ENCODE measurements around the gene GNAI3. TPM values are rescaled to one million over a fixed set of nuclear protein-coding genes. Genes with fewer than 3 reads are reported as not detected.

Gene GNAI3
- total RNA-seq, 2 donors from 2014 or later: 2.6 to 2.8 TPM

GRCh38 chr1:109532365-109533136 is 15.9 kb upstream of the GNAI3 start:
- peak; percentile 89 for DNase-seq (ENCODE audit: low spot score)
- TF ChIP-seq CTCF (IDR thresholded peaks at IDR 0.05): peak; percentile 94 to 99
- peak overlapping the region in 1 of 2 donors; percentile 28 for H3K4me3 ChIP-seq

DNA sequence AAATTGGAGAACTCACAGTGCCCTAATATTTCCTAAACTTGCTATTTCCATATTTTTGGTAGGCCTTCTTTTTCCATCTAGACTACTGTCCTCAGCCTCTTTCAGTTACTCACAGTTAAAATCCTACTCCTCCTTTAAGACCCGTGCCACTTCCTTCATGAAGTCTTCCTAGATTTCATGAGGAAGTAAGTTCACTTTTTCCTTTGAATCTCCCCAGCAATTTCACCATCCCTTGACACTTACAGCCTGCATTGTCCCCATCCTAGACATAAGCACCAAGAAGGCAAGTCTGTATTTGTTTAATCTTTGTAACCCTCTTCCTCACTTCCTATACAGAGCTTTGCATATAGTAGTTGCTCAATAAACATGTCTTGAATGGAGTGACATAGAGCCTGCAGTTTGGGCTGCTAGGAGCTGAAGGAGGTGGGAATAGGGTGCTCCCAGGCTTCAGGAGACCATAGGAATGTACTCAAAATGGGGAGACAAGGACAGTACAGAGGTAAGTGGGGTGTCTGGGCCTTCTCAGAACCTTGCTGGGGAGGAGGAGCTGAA is 14.0 kb upstream of the GNAI3 start:
- Histone ChIP-seq H3K27ac (peak overlapping the region in 1 of 2 donors; percentile 75), H3K4me1 (peaks cover 0 to 55% of the 10 kb centered on the region in 2 donors), H3K4me3 (no peak overlapping the region), H3K9me3 (no peaks in the 10 kb centered on the region), H3K27me3 (no peaks in the 10 kb centered on the region), H3K36me3 (no peaks in the 10 kb centered on the region)
- TF ChIP-seq CTCF (IDR thresholded peaks at IDR 0.05): no peak
- no peak for DNase-seq (ENCODE audit: low spot score)

More at GRCh38 chr1:109532365-109533136, 15.9 kb upstream of the GNAI3 start:
- Histone ChIP-seq H3K27me3 (no peaks in the 10 kb centered on the region), H3K36me3 (no peaks in the 10 kb centered on the region), H3K4me1 (peaks cover 0 to 55% of the 10 kb centered on the region in 2 donors), H3K9me3 (no peaks in the 10 kb centered on the region), H3K27ac (peak overlapping the region; percentile 37 to 49)

GRCh38 chr1:109535481-109535880 is 12.9 kb upstream of the GNAI3 start:
- H3K4me3 ChIP-seq: no peak overlapping the region
- TF ChIP-seq CTCF (IDR thresholded peaks at IDR 0.05): no peak
- H3K4me1 ChIP-seq: peaks cover 0 to 47% of the 10 kb centered on the region in 2 donors
- no peaks in the 10 kb centered on the region for H3K9me3 ChIP-seq
- H3K27ac ChIP-seq: peak overlapping the region; percentile 74 to 75
- no peaks in the 10 kb centered on the region for H3K27me3 ChIP-seq
- no peak for DNase-seq (ENCODE audit: low spot score)
- H3K36me3 ChIP-seq: no peaks in the 10 kb centered on the region

DNA sequence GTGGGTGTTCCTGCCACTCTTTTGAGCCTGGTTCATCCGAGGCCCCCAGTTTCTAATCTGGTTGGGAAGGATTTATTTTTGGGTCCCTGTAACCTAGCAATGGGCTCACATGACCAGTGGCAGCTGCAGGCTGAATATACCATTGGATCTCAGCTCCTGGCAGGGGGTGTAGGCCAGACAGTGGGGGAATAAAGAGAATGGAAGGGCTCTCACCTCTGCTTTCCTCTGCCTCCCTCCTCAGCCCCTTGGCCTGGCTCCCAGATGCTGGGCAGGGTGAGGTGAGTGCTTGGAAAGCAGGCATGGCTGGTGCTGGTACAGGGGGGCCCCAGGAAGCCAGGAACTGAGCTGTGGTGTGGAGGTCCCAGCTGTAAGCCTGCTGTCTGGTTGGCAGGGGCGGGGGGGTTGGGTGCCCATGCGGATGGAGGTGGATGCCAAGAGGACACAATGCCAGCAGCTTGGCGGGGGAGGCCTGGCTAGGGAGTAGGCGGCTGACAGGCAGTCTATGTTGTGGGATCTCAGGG is 12.4 kb upstream of the GNAI3 start:
- H3K27me3 ChIP-seq: no peaks in the 10 kb centered on the region
- peaks cover 0 to 42% of the 10 kb centered on the region in 2 donors for H3K4me1 ChIP-seq
- H3K9me3 ChIP-seq: no peaks in the 10 kb centered on the region
- H3K36me3 ChIP-seq: no peaks in the 10 kb centered on the region
- H3K27ac ChIP-seq: peak overlapping the region; percentile 74 to 75
- no peak for TF ChIP-seq CTCF (IDR thresholded peaks at IDR 0.05)
- no peak overlapping the region for H3K4me3 ChIP-seq
- peak; percentile 61 for DNase-seq (ENCODE audit: low spot score)

GRCh38 chr1:109537450-109538178 is 10.8 kb upstream of the GNAI3 start:
- peaks cover 0 to 38% of the 10 kb centered on the region in 2 donors for H3K4me1 ChIP-seq
- no peak for TF ChIP-seq CTCF (IDR thresholded peaks at IDR 0.05)
- DNase-seq (ENCODE audit: low spot score): no peak

More at GRCh38 chr1:109537450-109538178, 10.8 kb upstream of the GNAI3 start:
- H3K27me3 ChIP-seq: no peaks in the 10 kb centered on the region
- H3K36me3 ChIP-seq: no peaks in the 10 kb centered on the region
- H3K9me3 ChIP-seq: no peaks in the 10 kb centered on the region
- no peak overlapping the region for H3K27ac ChIP-seq
- H3K4me3 ChIP-seq: no peak overlapping the region
